ENCODE measurements around the gene TMEM234. TPM values are rescaled to one million over a fixed set of nuclear protein-coding genes. Genes with fewer than 3 reads are reported as not detected.

Gene TMEM234
- total and polyA plus RNA-seq, 2 of the 4 experiments (the other 2 are of a cell fraction) = 10.8 to 22.7 TPM

DNA sequence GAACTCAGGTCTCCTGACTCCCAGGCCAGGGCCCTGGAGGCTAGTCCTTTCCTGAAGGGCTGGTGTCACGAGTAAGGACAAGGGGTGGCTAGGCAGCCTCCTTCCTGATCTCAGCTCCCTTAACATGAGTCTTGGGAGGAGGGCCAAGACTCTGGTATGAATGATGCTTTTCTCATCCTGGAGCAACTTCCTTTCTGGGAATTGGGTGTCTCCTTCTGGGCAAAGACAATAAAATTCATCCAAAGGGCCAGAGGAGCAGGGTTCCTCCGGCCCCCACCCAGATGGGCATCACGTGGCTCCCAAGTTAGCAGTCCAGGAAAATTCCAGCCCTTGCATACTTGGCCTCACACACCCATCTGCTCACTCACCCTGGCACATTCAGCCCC lies 24.7 kb upstream of the TMEM234 start, which contains the start of gene FAM167B:
TSS of gene FAM167B (plus strand) at position 335 of the 386 bp plus-strand sequence. CDS start 200 bp downstream, outside the sequence.
- in situ Hi-C loops (cut with MboI; ENCODE audit: low sequenced_read_pairs) = no loop called here
- DNase-seq = peak; percentile 71
- Histone ChIP-seq H4K20me1 (ENCODE audit: insufficient read depth, low read length) (no peaks in the 10 kb centered on the region), H3K9me1 (ENCODE audit: insufficient read depth, low read length) (peaks cover 16% of the 10 kb centered on the region), H3K27me3 (ENCODE audit: control insufficient read depth, insufficient read depth, low read length) (no peaks in the 10 kb centered on the region), H3K18ac (ENCODE audit: low read depth, low read length) (peak within 1 kb of the TSS; percentile 45), H2BK15ac (ENCODE audit: low read depth, low read length) (peak within 1 kb of the TSS; percentile 81; the same call in 1 of the 3 replicates), H3K4ac (ENCODE audit: low read depth, low read length) (peak within 1 kb of the TSS; percentile 94), H2BK5ac (ENCODE audit: low read depth, low read length, poor library complexity, severe bottlenecking) (peak within 1 kb of the TSS; percentile 42), H2AK5ac (ENCODE audit: low read depth, low read length) (peak within 1 kb of the TSS; percentile 80), H2AFZ (replicated peaks; ENCODE audit: low read length, poor library complexity) (peak within 1 kb of the TSS; percentile 84), H4K8ac (ENCODE audit: low read depth in 2 of 2, low read length in 2 of 2) (peak within 1 kb of the TSS; percentile 58 to 70; a peak in 3 of 4 replicates), H3K4me3 (ENCODE audit: insufficient read depth, low read depth, low read length) (no peak within 1 kb of the TSS), H3K56ac (ENCODE audit: extremely low read depth, insufficient read depth, low read length) (no peak within 1 kb of the TSS), H3K9me3 (ENCODE audit: control insufficient read depth, insufficient read depth, low read length) (no peaks in the 10 kb centered on the region), H2BK120ac (ENCODE audit: low read depth, low read length) (peak within 1 kb of the TSS; percentile 86), H3K14ac (replicated peaks; ENCODE audit: low read depth, low read length) (peak within 1 kb of the TSS; percentile 76; the same call in 1 of the 2 replicates), H3K4me2 (ENCODE audit: low read depth, low read length) (no peak within 1 kb of the TSS), H3K36me3 (ENCODE audit: control insufficient read depth, insufficient read depth, low read length) (no peaks in the 10 kb centered on the region), H4K5ac (ENCODE audit: low read depth, low read length) (peak within 1 kb of the TSS; percentile 55; the same call in 1 of the 2 replicates), H3K23ac (ENCODE audit: low read depth, low read length) (no peak within 1 kb of the TSS), H4K91ac (ENCODE audit: insufficient read depth, low read depth, low read length) (peak within 1 kb of the TSS; percentile 72), H3K27ac (ENCODE audit: insufficient read depth, low read length) (peak within 1 kb of the TSS; percentile 54; the same call in 1 of the 2 replicates), H3K79me1 (ENCODE audit: low read depth in 1 of 2, low read length in 2 of 2) (peaks cover 0 to 8% of the 10 kb centered on the region in 2 experiments; a peak in 2 of 4 replicates), H2AK9ac (replicated peaks; ENCODE audit: low read depth, low read length, poor library complexity) (peak within 1 kb of the TSS; percentile 89), H3K4me1 (ENCODE audit: control insufficient read depth, insufficient read depth, low read length) (peaks cover 18% of the 10 kb centered on the region), H3K9ac (ENCODE audit: low read depth, low read length) (no peak within 1 kb of the TSS), H2BK20ac (ENCODE audit: low read depth, low read length) (peak within 1 kb of the TSS; percentile 84)
- intact Hi-C loops (cut with micrococcal nuclease) = no loop called here
- ChIA-PET CTCF (interaction anchor here (1.1 kb wide), 1 partner anchor 77 kb away, joined by 3 read pairs; no protein-coding TSS in a partner anchor), POLR2A (ENCODE audit: unreplicated experiment) (interaction anchor here (0.6 kb wide), 2 partner anchors 21 to 70 kb away, joined by 3 to 5 read pairs; no protein-coding TSS in a partner anchor)
- peak; percentile 60 for ATAC-seq (ENCODE audit: low read depth)
- BruUV-seq (replicated peaks) = no TSS peak
- WGBS, 2 experiments (ENCODE audit: extremely low coverage in 2 of 2, insufficient read length in 1 of 2) = 37% methylated on average over 2 of the region's 3 CpGs; no CpG with 5 or more reads in 1 of the 2 experiments
- TF ChIP-seq, protein P1, sequence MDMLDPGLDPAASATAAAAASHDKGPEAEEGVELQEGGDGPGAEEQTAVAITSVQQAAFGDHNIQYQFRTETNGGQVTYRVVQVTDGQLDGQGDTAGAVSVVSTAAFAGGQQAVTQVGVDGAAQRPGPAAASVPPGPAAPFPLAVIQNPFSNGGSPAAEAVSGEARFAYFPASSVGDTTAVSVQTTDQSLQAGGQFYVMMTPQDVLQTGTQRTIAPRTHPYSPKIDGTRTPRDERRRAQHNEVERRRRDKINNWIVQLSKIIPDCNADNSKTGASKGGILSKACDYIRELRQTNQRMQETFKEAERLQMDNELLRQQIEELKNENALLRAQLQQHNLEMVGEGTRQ (IDR thresholded peaks at IDR 0.05; ENCODE audit: low read depth, low read length) = peak; percentile 54; the same call in 1 of the 2 replicates
- TF ChIP-seq MAZ (IDR thresholded peaks at IDR 0.05; ENCODE audit: borderline replicate concordance, low read depth, low read length) (peak; percentile 63; the same call in 1 of the 2 replicates), BHLHE40 (IDR thresholded peaks at IDR 0.05; ENCODE audit: low read depth, low read length) (no peak)
- dilution Hi-C loops (cut with HindIII; ENCODE audit: low sequenced_read_pairs, unreplicated experiment) = no loop called here
